Endodermal cell (in vitro differentiated cells): ENCODE data around the gene MAPK7. TPM values are rescaled to one million over a fixed set of nuclear protein-coding genes. Genes with fewer than 3 reads are reported as not detected.

Experiments used
- DNase-seq: peaks from one replicate; pipeline ENCODE4 v3.0.0-alpha.2; 2017
- H3K27ac ChIP-seq: 2 replicates; pipeline ENCODE4 v1.5.1; 2013; ENCODE audit warnings: mild to moderate bottlenecking, low read depth, low read length, moderate library complexity
- H3K27me3 ChIP-seq: 2 replicates; pipeline ENCODE4 v1.6.1; 2013; ENCODE audit warnings: mild to moderate bottlenecking, low read length, moderate library complexity; ENCODE audit not compliant: insufficient read depth, control insufficient read depth, poor library complexity, severe bottlenecking
- H3K36me3 ChIP-seq: 2 replicates; pipeline ENCODE4 v1.7.0; 2013; ENCODE audit warnings: mild to moderate bottlenecking, low read length, moderate library complexity; ENCODE audit not compliant: control insufficient read depth, insufficient read depth
- H3K4me1 ChIP-seq: one replicate; pipeline ENCODE4 v1.7.0; 2013; ENCODE audit warnings: low read length; ENCODE audit not compliant: control insufficient read depth, insufficient read depth
- H3K4me3 ChIP-seq: 2 replicates; pipeline ENCODE4 v1.5.1; 2013; ENCODE audit warnings: mild to moderate bottlenecking, low read length, moderate library complexity
- H3K9ac ChIP-seq: 2 replicates; pipeline ENCODE4 v1.6.1; 2013; ENCODE audit warnings: mild to moderate bottlenecking, low read length, moderate library complexity; ENCODE audit not compliant: poor library complexity, severe bottlenecking; ENCODE audit errors: extremely low read depth
- H3K9me3 ChIP-seq: 2 replicates; pipeline ENCODE4 v1.6.1; 2013; ENCODE audit warnings: mild to moderate bottlenecking, low read length, moderate library complexity; ENCODE audit not compliant: control insufficient read depth
- H3K27ac Mint-ChIP-seq: 2 replicates; pipeline ENCODE4 v1.8.0; 2020; ENCODE audit warnings: mixed read lengths
- H3K27me3 Mint-ChIP-seq: 2 replicates; pipeline ENCODE4 v1.8.0; 2021; ENCODE audit warnings: mild to moderate bottlenecking, mixed read lengths; ENCODE audit not compliant: insufficient read depth
- H3K36me3 Mint-ChIP-seq: 2 replicates; pipeline ENCODE4 v1.8.0; 2020; ENCODE audit warnings: low read depth, mixed read lengths
- H3K4me1 Mint-ChIP-seq: 2 replicates; pipeline ENCODE4 v1.8.0; 2020; ENCODE audit warnings: mixed read lengths
- H3K4me3 Mint-ChIP-seq: 2 replicates; pipeline ENCODE4 v1.8.0; 2020; ENCODE audit warnings: mild to moderate bottlenecking, moderate library complexity, mixed read lengths
- H3K9me3 Mint-ChIP-seq: 2 replicates; pipeline ENCODE4 v1.8.0; 2020; ENCODE audit warnings: mild to moderate bottlenecking, mixed read lengths
- CTCF ChIP-seq: fragments of 200-600 bp; sonication (generic); conservative IDR thresholded peaks from 2 replicates; pipeline ENCODE4 v1.5.0; 2021; ENCODE audit warnings: antibody characterized with exemption, mild to moderate bottlenecking
- WGBS, 2 experiments: methylation state at CpG; one replicate each; pipeline versions ENCODE4 v1.1.5 to v1.1.7; 2013; ENCODE audit warnings: missing lambda C conversion rate in 2 of 2, mixed read lengths in 1 of 2; ENCODE audit not compliant: insufficient coverage in 1 of 2, insufficient read length in 1 of 2; 5-methylcytosine and 5-hydroxymethylcytosine counted together
- total RNA-seq, 2 donors: library from RNA; stranded (reverse); fragmentation: NEBNext Ultra II Directional in 1 of 2; extraction: Animal tissue kit (Norgen Biotek cat#: 25700) in 1 of 2; gene quantifications; 2 replicates in 1 of 2; 3 replicates in 1 of 2; pipeline ENCODE4 v1.2.1, GENCODE V29; 2021

The MAPK7 gene
- total RNA-seq, 2 donors from 2014 or later: 33.3 to 53.4 TPM

GRCh38 chr17:19397556-19398041 lies 19.3 kb downstream of the MAPK7 start:
- Histone ChIP-seq H3K4me1 (peaks cover 8% of the 10 kb centered on the region), H3K27ac (no peak overlapping the region), H3K27me3 (no peaks in the 10 kb centered on the region), H3K4me3 (no peak overlapping the region), H3K9me3 (no peaks in the 10 kb centered on the region), H3K9ac (no peak overlapping the region), H3K36me3 (no peaks in the 10 kb centered on the region)
- Mint-ChIP-seq H3K4me1 (peaks cover 29% of the 10 kb centered on the region), H3K4me3 (no peak overlapping the region), H3K9me3 (peaks cover 3% of the 10 kb centered on the region), H3K27me3 (peaks cover 2% of the 10 kb centered on the region), H3K36me3 (no peaks in the 10 kb centered on the region), H3K27ac (no peak overlapping the region)
- WGBS, 2 experiments: 79 to 100% methylated on average over 2 to 6 of the region's 6 CpGs
- peak; percentile 88 for DNase-seq
- TF ChIP-seq CTCF: peak; percentile 77

GRCh38 chr17:19398301-19399181 lies 20.2 kb downstream of the MAPK7 start:
- Histone ChIP-seq H3K4me3 (no peak overlapping the region), H3K9ac (no peak overlapping the region), H3K9me3 (no peaks in the 10 kb centered on the region), H3K36me3 (no peaks in the 10 kb centered on the region), H3K27me3 (no peaks in the 10 kb centered on the region), H3K4me1 (peaks cover 8% of the 10 kb centered on the region), H3K27ac (no peak overlapping the region)
- no peak overlapping the region for H3K27ac Mint-ChIP-seq
- H3K9me3 Mint-ChIP-seq: peaks cover 3% of the 10 kb centered on the region
- no peak for TF ChIP-seq CTCF
- WGBS, 2 experiments: 89 to 100% methylated on average over 1 to 2 of the region's 2 CpGs
- H3K4me3 Mint-ChIP-seq: no peak overlapping the region
- DNase-seq: peak; percentile 54
- peaks cover 2% of the 10 kb centered on the region for H3K27me3 Mint-ChIP-seq
- no peaks in the 10 kb centered on the region for H3K36me3 Mint-ChIP-seq
- peaks cover 19% of the 10 kb centered on the region for H3K4me1 Mint-ChIP-seq

GRCh38 chr17:19399750-19400450 lies 21.6 kb downstream of the MAPK7 start:
- no peak overlapping the region for H3K9ac ChIP-seq
- H3K4me3 Mint-ChIP-seq: no peak overlapping the region

More at GRCh38 chr17:19399750-19400450, 21.6 kb downstream of the MAPK7 start:
- H3K36me3 Mint-ChIP-seq: no peaks in the 10 kb centered on the region
- H3K9me3 Mint-ChIP-seq: peaks cover 3% of the 10 kb centered on the region
- DNase-seq: no peak
- H3K27me3 Mint-ChIP-seq: no peaks in the 10 kb centered on the region
- no peak for TF ChIP-seq CTCF
- H3K4me1 Mint-ChIP-seq: peaks cover 19% of the 10 kb centered on the region
- H3K27ac Mint-ChIP-seq: no peak overlapping the region
- Histone ChIP-seq H3K27ac (no peak overlapping the region), H3K9me3 (no peaks in the 10 kb centered on the region), H3K4me3 (no peak overlapping the region), H3K4me1 (peaks cover 8% of the 10 kb centered on the region), H3K36me3 (no peaks in the 10 kb centered on the region), H3K27me3 (no peaks in the 10 kb centered on the region)
- 88 to 96% methylated on average over 3 of the region's 3 CpGs for WGBS, 2 experiments
